Skin of body (tissue), 2 donors: Measurements from ENCODE around the gene MTRF1. TPM values are rescaled to one million over a fixed set of nuclear protein-coding genes. Genes with fewer than 3 reads are reported as not detected.
"Not testable (repeated sequence)": the region's sequence is repeated elsewhere in the genome, so short reads cannot be mapped to it uniquely, and the experiment has no call there.

Source experiments
- DNase-seq: peaks from one replicate; lab custom pipeline; 2025; lab: John Stamatoyannopoulos, UW
- total RNA-seq: library from RNA; depleted of rRNA; stranded (reverse); fragments of >200 nt; gene quantifications from one replicate; pipeline ENCODE4 v1.2.3, GENCODE V29; 2014

The MTRF1 gene
- total RNA-seq, 1 donor from 2014 or later = 11.0 TPM

DNA sequence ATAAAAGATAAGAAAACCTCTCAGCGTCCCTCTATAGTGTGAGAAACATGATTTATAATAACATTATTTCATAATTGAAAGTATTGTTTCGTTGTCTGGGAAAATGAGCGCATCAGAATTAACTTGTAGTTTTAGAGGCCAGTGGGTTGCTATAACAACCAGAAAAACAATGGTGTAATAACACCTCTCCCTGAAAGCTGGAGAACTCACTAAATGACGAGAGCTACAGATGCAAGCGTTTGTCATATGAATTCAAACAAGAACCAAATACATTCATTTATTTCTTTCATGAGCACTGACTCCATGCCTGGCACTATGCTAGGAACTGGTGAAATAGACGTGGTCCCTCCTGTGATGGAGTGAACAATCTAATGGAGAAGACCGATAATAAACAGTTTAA is 85.3 kb downstream of the MTRF1 start:
- no peak for DNase-seq

DNA sequence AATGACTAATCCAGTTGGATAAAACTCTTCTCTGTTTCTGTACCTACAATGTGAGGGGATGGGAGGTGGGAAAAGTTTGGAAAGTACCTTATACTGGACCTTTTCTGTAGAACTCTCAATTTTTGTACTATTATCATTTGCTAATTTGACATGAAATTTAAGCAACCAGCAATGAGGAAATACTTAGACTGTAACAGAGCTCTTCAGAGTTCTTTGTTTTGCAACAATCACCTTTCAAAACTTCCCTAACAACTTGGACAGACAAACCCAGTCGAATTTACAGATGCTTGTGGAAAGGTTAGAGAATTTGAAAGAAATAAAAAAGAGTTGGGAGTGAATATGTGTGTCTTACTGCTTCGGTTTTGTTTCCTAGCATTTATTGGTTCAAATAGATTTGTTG is 85.8 kb downstream of the MTRF1 start:
- DNase-seq = no peak

DNA sequence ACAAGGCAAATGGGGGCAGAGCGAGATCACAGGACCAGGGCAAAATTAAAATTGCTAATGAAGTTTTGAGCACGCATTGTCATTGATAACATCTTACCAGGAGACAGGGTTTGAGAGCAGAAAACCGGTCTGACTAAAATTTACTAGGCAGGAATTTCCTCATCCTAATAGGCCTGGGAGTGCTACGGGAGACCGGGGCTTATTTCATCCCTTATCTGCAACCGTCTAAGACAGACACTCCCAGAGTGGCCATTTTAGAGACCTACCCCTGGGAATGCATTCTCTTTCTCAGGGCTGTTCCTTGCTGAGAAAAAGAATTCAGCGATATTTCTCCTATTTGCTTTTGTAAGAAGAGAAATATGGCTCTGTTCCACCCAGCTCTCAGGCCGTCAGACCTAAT is 87.8 kb downstream of the MTRF1 start:
- DNase-seq = not testable (repeated sequence)

Other genes with a start within 250 kb of the MTRF1 start
- gene ELF1, start 244.3 kb downstream of the MTRF1 start, total RNA-seq = 62.8 TPM
- gene WBP4, start 202.1 kb downstream of the MTRF1 start, total RNA-seq = 11.8 TPM
- 12.5 TPM for gene KBTBD6, start 130.8 kb downstream of the MTRF1 start, total RNA-seq
- gene KBTBD7, start 69.0 kb downstream of the MTRF1 start, total RNA-seq = 12.7 TPM
- 26.6 TPM for gene NAA16, start 47.7 kb upstream of the MTRF1 start, total RNA-seq
- 43.6 TPM for gene RGCC, start 194.0 kb upstream of the MTRF1 start, total RNA-seq